Hippocampal formation (tissue), 2 donors: ENCODE data around the gene ATXN7L2.

ENCODE experiments used
- DNase-seq, 2 donors: peaks; one replicate each; lab custom pipeline; 2025; lab: John Stamatoyannopoulos, UW

ATXN7L2 gene

GRCh38 chr1:109498161-109498801 is 14.6 kb downstream of the ATXN7L2 start:
- DNase-seq, result no peak

GRCh38 chr1:109499081-109499480 is 15.4 kb downstream of the ATXN7L2 start:
- DNase-seq, result no peak

GRCh38 chr1:109499661-109500536 is 16.2 kb downstream of the ATXN7L2 start:
- DNase-seq, result no peak

- no peak for DNase-seq
Observed at GRCh38 chr1:109500941-109501381, 17.3 kb downstream of the ATXN7L2 start.

- no peak for DNase-seq
Observed at GRCh38 chr1:109501644-109502363, 18.1 kb downstream of the ATXN7L2 start.

- no peak for DNase-seq
Observed at GRCh38 chr1:109502364-109502851, 18.7 kb downstream of the ATXN7L2 start.

- no peak for DNase-seq
Observed at GRCh38 chr1:109503935-109504334, 20.2 kb downstream of the ATXN7L2 start.

GRCh38 chr1:109504974-109505373 is 21.3 kb downstream of the ATXN7L2 start:
- DNase-seq, result no peak

- no peak for DNase-seq
Observed at GRCh38 chr1:109508001-109508872, 24.5 kb downstream of the ATXN7L2 start.

GRCh38 chr1:109508873-109509175 is 25.1 kb downstream of the ATXN7L2 start:
- no peak for DNase-seq

GRCh38 chr1:109509176-109510134 is 25.8 kb downstream of the ATXN7L2 start, which contains the start of gene AMIGO1:
TSS of gene AMIGO1 (minus strand) at chr1:109509727. CDS start at chr1:109508912, 815 bp downstream.
- no peak for DNase-seq

GRCh38 chr1:109513110-109513710 is 29.5 kb downstream of the ATXN7L2 start:
- no peak for DNase-seq

GRCh38 chr1:109514846-109515245 is 31.1 kb downstream of the ATXN7L2 start:
- no peak for DNase-seq

GRCh38 chr1:109516872-109517271 is 33.2 kb downstream of the ATXN7L2 start:
- no peak for DNase-seq

- DNase-seq, result no peak
Observed at GRCh38 chr1:109517337-109517736, 33.6 kb downstream of the ATXN7L2 start.

- no peak for DNase-seq
Observed at GRCh38 chr1:109521002-109521951, 37.6 kb downstream of the ATXN7L2 start.

- DNase-seq, result no peak
Observed at GRCh38 chr1:109522026-109522425, 38.3 kb downstream of the ATXN7L2 start.

GRCh38 chr1:109523706-109524105 is 40.0 kb downstream of the ATXN7L2 start:
- DNase-seq, result no peak
